ENCODE data around the gene PITPNC1. TPM values are rescaled to one million over a fixed set of nuclear protein-coding genes. Genes with fewer than 3 reads are reported as not detected.

PITPNC1 gene
- total RNA-seq, 4 donors from 2014 or later = 7.6 to 30.1 (median 15.1) TPM

GRCh38 chr17:67390646-67391361 lies 13.7 kb downstream of the PITPNC1 start:
- peaks cover 0 to 20% (median 0%) of the 10 kb centered on the region in 3 donors for H3K4me1 ChIP-seq
- 39 to 77% methylated on average over 4 to 7 of the region's 9 CpGs for WGBS, 2 donors (ENCODE audit: low coverage in 1 of 2)
- peak overlapping the region in 3 of 4 donors; percentile 33 to 57 (median 56) for H3K27ac ChIP-seq

GRCh38 chr17:67392111-67392510 lies 15.0 kb downstream of the PITPNC1 start:
- Histone ChIP-seq H3K9me3 (no peaks in the 10 kb centered on the region), H3K36me3 (no peaks in the 10 kb centered on the region), H3K4me3 (no peak overlapping the region), H3K27ac (no peak overlapping the region), H3K27me3 (no peaks in the 10 kb centered on the region), H3K4me1 (peaks cover 0 to 20% (median 0%) of the 10 kb centered on the region in 3 donors)
- no peak for ATAC-seq
- 94 to 100% methylated on average over 6 of the region's 6 CpGs for WGBS, 2 donors (ENCODE audit: low coverage in 1 of 2)
- TF ChIP-seq POLR2AphosphoS5 (IDR thresholded peaks at IDR 0.05) = no peak
- TF ChIP-seq, protein P1, sequence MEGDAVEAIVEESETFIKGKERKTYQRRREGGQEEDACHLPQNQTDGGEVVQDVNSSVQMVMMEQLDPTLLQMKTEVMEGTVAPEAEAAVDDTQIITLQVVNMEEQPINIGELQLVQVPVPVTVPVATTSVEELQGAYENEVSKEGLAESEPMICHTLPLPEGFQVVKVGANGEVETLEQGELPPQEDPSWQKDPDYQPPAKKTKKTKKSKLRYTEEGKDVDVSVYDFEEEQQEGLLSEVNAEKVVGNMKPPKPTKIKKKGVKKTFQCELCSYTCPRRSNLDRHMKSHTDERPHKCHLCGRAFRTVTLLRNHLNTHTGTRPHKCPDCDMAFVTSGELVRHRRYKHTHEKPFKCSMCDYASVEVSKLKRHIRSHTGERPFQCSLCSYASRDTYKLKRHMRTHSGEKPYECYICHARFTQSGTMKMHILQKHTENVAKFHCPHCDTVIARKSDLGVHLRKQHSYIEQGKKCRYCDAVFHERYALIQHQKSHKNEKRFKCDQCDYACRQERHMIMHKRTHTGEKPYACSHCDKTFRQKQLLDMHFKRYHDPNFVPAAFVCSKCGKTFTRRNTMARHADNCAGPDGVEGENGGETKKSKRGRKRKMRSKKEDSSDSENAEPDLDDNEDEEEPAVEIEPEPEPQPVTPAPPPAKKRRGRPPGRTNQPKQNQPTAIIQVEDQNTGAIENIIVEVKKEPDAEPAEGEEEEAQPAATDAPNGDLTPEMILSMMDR (IDR thresholded peaks at IDR 0.05) = no peak
- no peak for TF ChIP-seq POLR2A (IDR thresholded peaks at IDR 0.05)

More at GRCh38 chr17:67390646-67391361, 13.7 kb downstream of the PITPNC1 start:
- no peaks in the 10 kb centered on the region for H3K9me3 ChIP-seq
- H3K27me3 ChIP-seq = no peaks in the 10 kb centered on the region
- TF ChIP-seq POLR2AphosphoS5 (IDR thresholded peaks at IDR 0.05) (peak; percentile 30), EP300 (IDR thresholded peaks at IDR 0.05) (no peak), POLR2A (IDR thresholded peaks at IDR 0.05) (no peak)
- ATAC-seq = peak; percentile 50
- no peaks in the 10 kb centered on the region for H3K36me3 ChIP-seq
- H3K4me3 ChIP-seq = no peak overlapping the region

DNA sequence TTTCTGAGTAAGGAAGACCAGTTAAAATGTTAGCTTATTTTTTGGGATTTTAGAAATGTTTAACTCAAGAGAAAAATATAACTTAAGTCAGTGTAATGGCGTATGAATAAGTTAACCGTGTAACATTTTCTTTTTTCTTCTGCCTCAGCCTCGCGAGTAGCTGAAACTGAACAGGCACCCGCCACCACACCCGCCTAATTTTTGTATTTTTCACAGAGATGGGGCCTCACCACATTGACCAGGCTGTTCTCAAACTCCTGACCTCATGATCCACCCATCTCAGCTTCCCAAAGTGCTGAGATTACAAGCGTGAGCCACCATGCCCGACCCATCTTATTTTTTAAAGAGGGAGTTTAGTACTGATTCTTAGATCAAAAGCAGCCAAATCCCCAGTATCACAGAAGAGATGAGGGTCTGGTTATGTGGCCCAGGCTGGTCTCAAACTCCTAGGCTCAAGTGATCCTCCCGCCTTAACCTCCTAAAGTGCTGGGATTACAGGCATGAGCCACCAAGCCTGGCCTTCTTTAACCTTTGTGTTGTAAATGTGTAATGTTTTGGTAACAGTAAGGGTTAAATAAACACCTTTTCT lies 16.8 kb downstream of the PITPNC1 start:
- WGBS, 2 donors (ENCODE audit: low coverage in 1 of 2) = 92 to 93% methylated on average over 6 to 9 of the region's 9 CpGs
- ATAC-seq = no peak

DNA sequence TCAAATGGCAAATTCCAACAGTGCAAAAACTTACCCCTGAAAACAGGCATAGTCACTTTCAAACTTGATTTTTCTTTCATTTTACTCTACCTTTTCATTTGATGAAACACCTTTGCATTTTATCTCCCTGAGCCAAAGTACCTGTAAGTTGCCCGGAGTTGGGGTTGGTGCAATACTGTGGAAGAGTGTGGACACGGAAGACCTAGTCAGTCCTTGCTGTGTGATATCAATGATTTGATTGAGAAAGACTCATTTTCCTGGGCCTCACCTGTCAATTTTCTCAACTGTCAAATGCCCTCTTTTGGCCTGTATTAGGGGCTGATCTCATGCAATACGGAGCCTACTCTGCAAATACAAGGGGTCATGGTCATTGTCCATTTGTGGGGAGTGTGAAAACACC lies 22.6 kb downstream of the PITPNC1 start:
- Histone ChIP-seq H3K27ac (peak overlapping the region in 1 of 4 donors; percentile 41), H3K4me3 (no peak overlapping the region), H3K36me3 (no peaks in the 10 kb centered on the region), H3K27me3 (no peaks in the 10 kb centered on the region), H3K9me3 (no peaks in the 10 kb centered on the region), H3K4me1 (peaks cover 0 to 18% (median 8%) of the 10 kb centered on the region in 3 donors)
- 93% methylated on average over 3 of the region's 3 CpGs; no CpG with 5 or more reads in 1 of the 2 donors for WGBS, 2 donors (ENCODE audit: low coverage in 1 of 2)
- TF ChIP-seq POLR2A (IDR thresholded peaks at IDR 0.05) = no peak
- TF ChIP-seq EP300 (IDR thresholded peaks at IDR 0.05) = no peak
- no peak for TF ChIP-seq POLR2AphosphoS5 (IDR thresholded peaks at IDR 0.05)
- TF ChIP-seq, protein P1 (IDR thresholded peaks at IDR 0.05) = no peak
- no peak for ATAC-seq

More for the DNA sequence above, 16.8 kb downstream of the PITPNC1 start:
- TF ChIP-seq EP300 (IDR thresholded peaks at IDR 0.05) (no peak), POLR2AphosphoS5 (IDR thresholded peaks at IDR 0.05) (no peak), POLR2A (IDR thresholded peaks at IDR 0.05) (no peak)
- TF ChIP-seq, protein P1 (IDR thresholded peaks at IDR 0.05) = no peak
- H3K4me3 ChIP-seq = no peak overlapping the region
- no peaks in the 10 kb centered on the region for H3K9me3 ChIP-seq
- no peaks in the 10 kb centered on the region for H3K36me3 ChIP-seq
- no peak overlapping the region for H3K27ac ChIP-seq
- peaks cover 0 to 20% (median 0%) of the 10 kb centered on the region in 3 donors for H3K4me1 ChIP-seq
- no peaks in the 10 kb centered on the region for H3K27me3 ChIP-seq

DNA sequence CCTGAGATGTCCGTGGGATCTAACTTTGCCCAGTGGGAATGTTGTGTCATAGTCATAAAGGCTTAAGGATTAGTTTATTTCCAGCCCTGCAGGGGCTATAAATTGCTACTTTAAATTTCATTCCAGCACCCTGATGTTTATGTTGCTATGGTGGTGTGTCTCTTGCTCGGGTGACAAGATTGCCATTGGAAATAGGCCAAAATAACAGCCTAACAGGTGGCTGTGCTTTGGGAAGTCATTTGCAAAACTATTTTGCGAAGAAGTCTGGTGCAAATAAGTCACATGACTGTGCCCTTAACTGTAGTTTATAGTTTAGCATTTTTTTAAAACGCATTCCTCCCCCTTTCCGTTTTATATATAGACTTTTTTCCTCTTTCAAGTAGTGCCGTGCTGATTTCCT lies 23.1 kb downstream of the PITPNC1 start:
- H3K4me1 ChIP-seq = peaks cover 0 to 18% (median 8%) of the 10 kb centered on the region in 3 donors
- 11% methylated on average over 5 to 6 of the region's 6 CpGs for WGBS, 2 donors (ENCODE audit: low coverage in 1 of 2)
- ATAC-seq = no peak
- no peak overlapping the region for H3K4me3 ChIP-seq
- peak overlapping the region in 1 of 4 donors; percentile 41 for H3K27ac ChIP-seq
- TF ChIP-seq POLR2A (IDR thresholded peaks at IDR 0.05) = no peak
- TF ChIP-seq EP300 (IDR thresholded peaks at IDR 0.05) = no peak
- no peak for TF ChIP-seq POLR2AphosphoS5 (IDR thresholded peaks at IDR 0.05)
- TF ChIP-seq, protein P1 (IDR thresholded peaks at IDR 0.05) = no peak
- no peaks in the 10 kb centered on the region for H3K36me3 ChIP-seq
- no peaks in the 10 kb centered on the region for H3K27me3 ChIP-seq
- H3K9me3 ChIP-seq = no peaks in the 10 kb centered on the region

Measured in gastroesophageal sphincter (tissue), 4 donors.